ENCODE results near the gene CFAP100.
A peak's percentile ranks its signal among the peaks of the same experiment; 100 is the strongest.

CFAP100 gene

DNA sequence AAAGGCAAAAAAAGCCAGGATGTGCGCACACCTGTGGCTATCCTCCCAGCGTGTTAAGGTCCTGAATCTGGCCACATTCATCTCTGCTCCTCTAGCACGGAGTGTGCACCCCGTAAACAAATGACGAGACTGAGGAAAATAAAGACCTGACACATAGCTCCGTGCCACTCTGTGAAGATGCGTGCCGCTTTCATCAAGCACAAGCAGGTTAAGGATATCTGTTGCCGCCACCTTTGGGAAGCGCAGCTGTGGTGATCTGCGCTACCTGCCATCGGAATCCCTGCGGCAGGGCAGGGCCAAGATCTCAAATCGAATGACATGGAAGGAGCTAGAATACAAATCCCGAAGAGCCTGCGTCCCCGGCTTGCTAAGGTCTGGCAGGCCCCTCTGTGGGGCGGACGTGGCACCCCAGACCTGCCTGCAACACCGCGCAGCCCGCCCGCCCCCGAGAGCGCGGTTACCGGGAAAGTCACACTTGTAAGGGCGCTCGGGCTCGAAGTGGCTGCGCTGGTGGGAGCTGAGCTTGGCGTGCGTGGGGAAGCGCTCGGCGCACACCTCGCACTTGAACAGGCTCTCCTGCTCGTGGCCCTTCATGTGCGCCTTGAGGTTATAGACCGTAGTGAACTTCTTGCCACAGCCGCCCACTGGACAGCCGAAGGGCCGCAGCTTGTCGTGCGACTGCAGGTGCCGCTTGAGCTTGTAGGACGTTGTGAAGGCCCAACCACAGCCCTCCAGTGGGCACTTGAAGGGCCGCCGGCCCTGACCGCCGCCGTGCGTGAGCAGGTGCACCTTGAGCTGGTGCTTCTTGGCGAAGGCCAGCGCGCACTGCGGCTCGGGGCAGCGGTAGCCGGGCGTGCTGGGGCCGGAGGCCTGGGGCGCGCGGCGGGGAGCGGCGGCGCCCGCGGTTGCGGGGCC is 80.0 kb downstream of the CFAP100 start (continued):
- peak; percentile 85 for TF ChIP-seq ZBTB26 (tag by site-specific recombination; optimal IDR thresholded peaks at IDR 0.05)
- peak; percentile 65 for TF ChIP-seq GLIS2 (tag by site-specific recombination; IDR thresholded peaks at IDR 0.05)
- TF ChIP-seq SCRT2 (tag by site-specific recombination; IDR thresholded peaks at IDR 0.05) = peak; percentile 86
- TF ChIP-seq SCRT1 (tag by site-specific recombination; IDR thresholded peaks at IDR 0.05; ENCODE audit: borderline replicate concordance) = peak; percentile 79
- TF ChIP-seq ZNF548 (tag by site-specific recombination; IDR thresholded peaks at IDR 0.05) = no peak

- ChIA-PET POLR2A (interaction anchor here (0.6 kb wide), 1 partner anchor 49 kb away, joined by 3 read pairs; no protein-coding TSS in a partner anchor), CTCF (interaction anchor here (1.1 kb wide), 1 partner anchor 49 kb away, joined by 3 read pairs; no protein-coding TSS in a partner anchor)
- TF ChIP-seq KLF16 (tag by site-specific recombination; IDR thresholded peaks at IDR 0.05) (no peak), KLF17 (tag by site-specific recombination; IDR thresholded peaks at IDR 0.05) (no peak), ZNF626 (tag by site-specific recombination; IDR thresholded peaks at IDR 0.05) (no peak), PBX3 (CRISPR knock-in tag; IDR thresholded peaks at IDR 0.05) (peak; percentile 64; the same call in 1 of the 2 replicates), YY1 (tag by site-specific recombination; IDR thresholded peaks at IDR 0.05) (0 out of 2 replicates have a peak, but pooled peaks have one; percentile 19), ZNF157 (tag by site-specific recombination; IDR thresholded peaks at IDR 0.05) (no peak)
- TF ChIP-seq, protein P1, sequence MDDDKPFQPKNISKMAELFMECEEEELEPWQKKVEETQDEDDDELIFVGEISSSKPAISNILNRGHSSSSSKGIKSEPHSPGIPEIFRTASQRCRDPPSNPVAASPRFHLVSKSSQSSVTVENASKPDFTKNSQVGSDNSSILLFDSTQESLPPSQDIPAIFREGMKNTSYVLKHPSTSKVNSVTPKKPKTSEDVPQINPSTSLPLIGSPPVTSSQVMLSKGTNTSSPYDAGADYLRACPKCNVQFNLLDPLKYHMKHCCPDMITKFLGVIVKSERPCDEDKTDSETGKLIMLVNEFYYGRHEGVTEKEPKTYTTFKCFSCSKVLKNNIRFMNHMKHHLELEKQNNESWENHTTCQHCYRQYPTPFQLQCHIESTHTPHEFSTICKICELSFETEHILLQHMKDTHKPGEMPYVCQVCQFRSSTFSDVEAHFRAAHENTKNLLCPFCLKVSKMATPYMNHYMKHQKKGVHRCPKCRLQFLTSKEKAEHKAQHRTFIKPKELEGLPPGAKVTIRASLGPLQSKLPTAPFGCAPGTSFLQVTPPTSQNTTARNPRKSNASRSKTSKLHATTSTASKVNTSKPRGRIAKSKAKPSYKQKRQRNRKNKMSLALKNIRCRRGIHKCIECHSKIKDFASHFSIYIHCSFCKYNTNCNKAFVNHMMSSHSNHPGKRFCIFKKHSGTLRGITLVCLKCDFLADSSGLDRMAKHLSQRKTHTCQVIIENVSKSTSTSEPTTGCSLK (tag by site-specific recombination; IDR thresholded peaks at IDR 0.05) = no peak
- peak within 1 kb of the TSS; percentile 84 for H3K4me3 ChIP-seq (ENCODE audit: low read depth, low read length)
- H3K27ac ChIP-seq (ENCODE audit: extremely low read depth, low read depth, low read length) = peak within 1 kb of the TSS; percentile 97
- H3K36me3 ChIP-seq (ENCODE audit: control insufficient read depth in 2 of 2, insufficient read depth in 1 of 2, low read length in 2 of 2) = peaks cover 2 to 16% of the 10 kb centered on the region in 2 experiments; a peak in 1 of 3 replicates
- no peaks in the 10 kb centered on the region for H3K9me3 ChIP-seq (ENCODE audit: control insufficient read depth, insufficient read depth, low read depth, low read length)
- H3K4me1 ChIP-seq (ENCODE audit: control insufficient read depth, insufficient read depth, low read length) = peaks cover 8% of the 10 kb centered on the region; the same call in 1 of the 2 replicates
These were observed 80.9 kb downstream of the CFAP100 start, which contains the start of gene ZXDC for GRCh38 chr3:126475413-126476114. ZXDC (minus strand) TSS chr3:126475891; CDS start chr3:126475865, 26 bp downstream.
